Hippocampal formation (tissue), 2 donors: Measurements from ENCODE around the gene DAAM2.
A peak's percentile ranks its signal among the peaks of the same experiment; 100 is the strongest.

Source experiments
- DNase-seq, 2 donors: peaks; one replicate each; lab custom pipeline; 2025; lab: John Stamatoyannopoulos, UW

Gene DAAM2

GRCh38 chr6:39787322-39787721 lies 4.9 kb upstream of the DAAM2 start:
- no peak for DNase-seq

DNA sequence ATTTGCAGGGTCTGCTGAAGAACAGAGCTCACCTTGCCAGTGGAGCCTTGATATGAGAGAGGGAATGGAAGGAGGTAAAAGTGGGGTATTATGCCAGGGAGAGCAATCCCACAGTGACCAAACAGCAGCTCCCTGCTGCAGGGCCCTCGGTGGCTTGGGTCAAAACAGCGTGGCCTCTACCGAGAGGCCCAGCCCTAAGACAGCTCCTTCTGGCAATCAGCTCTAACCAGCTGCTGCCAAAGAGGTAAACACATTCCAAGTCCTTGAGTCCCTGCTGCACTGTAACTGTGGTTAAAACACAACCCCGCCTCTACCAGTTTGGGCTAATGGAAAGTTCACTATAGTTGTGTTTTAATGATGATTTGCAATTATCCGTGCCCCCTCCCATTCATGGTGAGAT lies 1.4 kb upstream of the DAAM2 start:
- no peak for DNase-seq

- DNase-seq = peak in 1 of 2 donors; percentile 56
Observed at GRCh38 chr6:39791311-39791710, 865 bp upstream of the DAAM2 start.

- DNase-seq = peak in 1 of 2 donors; percentile 61
Observed at GRCh38 chr6:39792540-39793450, 619 bp downstream of the DAAM2 start.

- no peak for DNase-seq
Observed at GRCh38 chr6:39793516-39793915, 1.3 kb downstream of the DAAM2 start.

- DNase-seq = peak; percentile 51 to 81
Observed at GRCh38 chr6:39794231-39794630, 2.1 kb downstream of the DAAM2 start.

DNA sequence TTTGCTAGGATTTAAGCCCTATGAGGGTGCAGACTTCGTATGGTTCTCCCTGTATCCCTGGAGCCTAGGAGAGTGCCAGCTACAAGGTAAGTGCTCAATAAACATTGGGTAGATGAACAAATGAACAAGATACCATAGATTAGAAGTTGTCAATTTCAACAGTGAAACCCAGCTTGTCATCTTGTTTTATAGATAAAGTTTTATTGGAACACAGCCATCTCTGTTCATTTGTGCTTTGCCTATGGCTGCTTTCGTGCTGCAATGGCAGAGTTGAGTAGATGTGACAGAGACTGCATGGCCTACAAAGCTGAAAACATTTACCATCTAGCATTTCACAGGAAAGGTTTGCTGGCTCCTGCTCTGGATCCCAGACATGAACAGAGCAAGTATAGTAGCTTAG lies 5.6 kb downstream of the DAAM2 start:
- no peak for DNase-seq

GRCh38 chr6:39800034-39801032 lies 8.2 kb downstream of the DAAM2 start:
- DNase-seq = no peak

- no peak for DNase-seq
Observed at GRCh38 chr6:39801456-39802251, 9.5 kb downstream of the DAAM2 start.

- DNase-seq = no peak
Observed at GRCh38 chr6:39803872-39804271, 11.7 kb downstream of the DAAM2 start.

GRCh38 chr6:39804466-39805065 lies 12.4 kb downstream of the DAAM2 start:
- no peak for DNase-seq

GRCh38 chr6:39806278-39806677 lies 14.1 kb downstream of the DAAM2 start:
- no peak for DNase-seq

- no peak for DNase-seq
Observed at GRCh38 chr6:39808346-39808745, 16.2 kb downstream of the DAAM2 start.

DNA sequence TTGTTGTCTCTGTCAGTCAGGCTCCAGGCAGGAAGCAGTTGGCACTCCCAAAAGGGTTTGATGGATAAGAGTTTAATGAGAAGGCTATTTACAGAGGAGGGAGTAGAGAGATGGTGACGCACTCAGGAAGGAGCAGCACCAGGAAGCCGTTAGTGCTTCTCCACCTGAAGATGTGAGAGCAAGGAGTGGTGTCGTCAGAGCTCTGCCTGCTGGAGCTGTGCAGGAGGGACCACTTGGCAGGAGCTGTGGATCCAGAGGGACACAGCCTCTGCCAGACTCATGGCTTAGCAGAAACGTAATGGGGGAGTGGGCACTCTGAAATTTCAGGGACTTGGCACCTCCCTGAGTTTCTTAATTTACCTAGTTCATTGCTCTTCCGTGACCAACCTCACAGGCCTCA lies 16.8 kb downstream of the DAAM2 start:
- peak in 1 of 2 donors; percentile 51 for DNase-seq

DNA sequence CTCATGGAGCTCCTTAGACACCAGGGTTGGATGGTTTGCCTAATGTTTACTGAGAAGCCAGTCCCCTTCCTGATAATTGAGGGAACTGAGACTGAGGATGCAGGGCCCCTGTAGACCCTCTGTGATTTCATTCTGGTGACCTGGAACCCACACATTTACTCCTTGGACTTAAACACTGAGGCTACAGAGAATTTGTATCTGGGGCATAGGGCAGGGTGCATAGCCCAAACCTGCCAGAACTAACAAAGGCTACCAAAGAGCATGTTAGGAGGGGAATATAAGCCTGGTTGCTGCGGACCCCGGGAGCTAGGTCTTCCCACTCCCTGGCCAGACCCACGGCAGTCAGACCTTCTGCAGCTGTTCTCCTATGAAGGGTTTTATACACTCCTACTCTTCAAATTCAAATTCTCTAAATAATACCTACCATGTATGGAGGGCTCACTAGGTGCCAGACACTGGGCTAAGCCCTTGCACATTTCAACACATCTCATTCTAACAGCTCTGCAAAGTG lies 19.7 kb downstream of the DAAM2 start:
- DNase-seq = no peak

DNA sequence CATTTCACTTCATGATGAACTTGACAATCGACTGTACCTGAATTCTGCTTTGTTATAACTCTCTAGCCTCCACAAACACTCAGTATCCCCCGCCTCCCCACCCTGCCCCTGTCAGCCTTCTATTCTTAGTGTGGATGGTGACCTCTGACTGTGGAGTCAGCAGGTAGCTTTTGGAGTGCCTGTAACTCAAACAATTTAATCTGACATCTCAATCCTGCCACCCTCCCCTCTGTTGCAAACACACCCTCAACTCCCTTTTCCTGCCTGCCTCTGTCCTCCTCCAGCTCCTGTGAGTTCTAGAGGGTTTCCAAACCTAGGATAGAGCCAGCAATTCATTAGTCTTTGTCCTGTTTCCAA lies 20.3 kb downstream of the DAAM2 start:
- no peak for DNase-seq

- peak in 1 of 2 donors; percentile 31 for DNase-seq
Observed at GRCh38 chr6:39812853-39813533, 20.8 kb downstream of the DAAM2 start.

DNA sequence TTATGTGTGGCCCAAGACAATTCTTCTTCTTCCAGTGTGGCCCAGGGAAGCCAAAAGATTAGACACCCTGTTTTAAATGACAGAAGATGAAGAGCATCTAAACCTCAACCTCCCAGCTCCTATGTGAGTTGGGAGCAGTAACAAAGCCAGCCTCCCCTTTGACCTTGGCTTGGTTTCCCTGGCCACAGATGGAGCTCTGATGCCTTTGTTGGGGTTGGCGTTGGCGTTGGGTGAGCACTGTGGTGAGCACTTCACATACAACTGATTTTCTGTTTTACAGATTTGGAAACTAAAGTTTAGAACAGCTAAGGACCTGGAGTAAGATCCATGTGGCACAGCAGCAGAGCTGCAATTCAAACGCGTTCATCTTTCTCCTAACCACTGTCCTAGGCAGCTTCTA lies 22.1 kb downstream of the DAAM2 start:
- no peak for DNase-seq

DNA sequence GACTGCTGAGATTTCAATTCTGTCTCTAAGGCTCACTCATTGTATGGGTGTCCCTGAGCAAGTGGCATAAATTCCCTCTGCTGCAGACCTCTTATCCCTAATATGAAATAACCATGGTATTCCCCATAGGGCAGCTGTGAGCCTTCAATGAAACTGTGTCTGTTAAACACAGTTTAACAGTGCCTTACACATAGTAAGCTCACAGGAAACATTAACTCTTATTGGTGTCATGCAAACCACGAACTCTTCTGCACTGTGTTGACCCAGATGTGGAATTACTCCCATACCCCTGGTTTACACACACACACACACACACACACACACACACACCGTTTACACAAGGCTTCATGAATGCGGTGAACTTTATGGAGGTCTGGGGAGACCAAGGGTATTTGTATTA lies 23.2 kb downstream of the DAAM2 start:
- DNase-seq = no peak

- no peak for DNase-seq
Observed at GRCh38 chr6:39816747-39817146, 24.6 kb downstream of the DAAM2 start.

DNA sequence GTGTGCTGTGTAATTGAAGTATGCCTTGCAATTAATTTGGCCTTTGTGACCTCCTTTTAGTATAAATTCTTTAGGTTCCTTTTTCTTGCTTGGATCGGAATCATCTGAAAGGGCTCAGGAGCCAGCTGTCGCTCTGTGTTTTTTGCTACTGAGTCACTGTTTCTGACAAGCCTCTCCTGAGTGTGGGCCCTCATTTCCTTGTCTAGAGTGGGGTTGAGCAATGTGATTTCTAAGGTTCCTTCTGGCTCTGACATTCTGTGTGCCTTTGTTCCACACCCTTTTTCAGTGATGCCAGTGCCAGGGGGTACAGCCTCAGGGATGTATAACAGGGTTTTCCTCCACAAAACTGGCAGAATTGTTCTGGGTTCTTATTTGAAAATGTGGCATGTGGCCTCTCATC lies 26.5 kb downstream of the DAAM2 start:
- DNase-seq = no peak
